NCI-H82 treated with DMSO at 0.1 percent for 48 hours (cell line): ENCODE data around the gene CCDC154.

Experiments used
- DNase-seq: peaks from one replicate; lab custom pipeline; 2025; ENCODE audit not compliant: unreplicated experiment; lab: John Stamatoyannopoulos, UW

The CCDC154 gene

GRCh38 chr16:1397779-1398178, 46.6 kb downstream of the CCDC154 start:
- no peak for DNase-seq

- no peak for DNase-seq
Measured at GRCh38 chr16:1395444-1396031, 48.8 kb downstream of the CCDC154 start.

GRCh38 chr16:1394367-1394951, 49.9 kb downstream of the CCDC154 start:
- DNase-seq, result no peak

- no peak for DNase-seq
Measured at GRCh38 chr16:1393613-1394176, 50.7 kb downstream of the CCDC154 start.

- DNase-seq, result no peak
Measured at GRCh38 chr16:1392826-1393225, 51.5 kb downstream of the CCDC154 start.

GRCh38 chr16:1390239-1390779, 54.0 kb downstream of the CCDC154 start:
- no peak for DNase-seq

- no peak for DNase-seq
Measured at GRCh38 chr16:1389762-1390161, 54.6 kb downstream of the CCDC154 start.

- DNase-seq, result no peak
Measured at GRCh38 chr16:1387331-1387730, 57.0 kb downstream of the CCDC154 start.

GRCh38 chr16:1385232-1385631, 59.1 kb downstream of the CCDC154 start:
- no peak for DNase-seq
